HepG2 (cell line): ENCODE measurements around the gene PSD4. TPM values are rescaled to one million over a fixed set of nuclear protein-coding genes. Genes with fewer than 3 reads are reported as not detected.

Source experiments
- ATF7-NPFF ChIP-seq: sonication (generic); formaldehyde crosslinking; IDR thresholded peaks from 2 replicates; pipeline ENCODE4 v1.8.1; 2023; ENCODE audit warnings: mild to moderate bottlenecking, low read depth, missing genetic modification reagents, moderate library complexity
- CBX5 ChIP-seq: sonication (generic); formaldehyde crosslinking; IDR thresholded peaks from 2 replicates; pipeline ENCODE4 v1.4.0; 2020; ENCODE audit warnings: missing genetic modification reagents, borderline replicate concordance
- CC2D1A ChIP-seq: sonication (generic); formaldehyde crosslinking; IDR thresholded peaks from 2 replicates; pipeline ENCODE4 v1.8.1; 2023; ENCODE audit warnings: mild to moderate bottlenecking, missing genetic modification reagents
- HNRNPK ChIP-seq: fragments of 200-400 bp; formaldehyde crosslinking; IDR thresholded peaks from 2 replicates; pipeline ENCODE4 v1.6.1; 2018; ENCODE audit warnings: low read length, low read depth, moderate library complexity, mild to moderate bottlenecking; ENCODE audit not compliant: poor library complexity, severe bottlenecking
- HNRNPLL ChIP-seq: fragments of 200-400 bp; formaldehyde crosslinking; IDR thresholded peaks from 2 replicates; pipeline ENCODE4 v1.6.1; 2017; ENCODE audit warnings: mild to moderate bottlenecking, low read depth, low read length; ENCODE audit not compliant: poor library complexity, severe bottlenecking
- HOXD1 ChIP-seq: sonication (generic); formaldehyde crosslinking; IDR thresholded peaks from 2 replicates; pipeline ENCODE4 v1.5.0; 2020; ENCODE audit warnings: missing genetic modification reagents
- NFAT5 ChIP-seq: sonication (generic); formaldehyde crosslinking; IDR thresholded peaks from 2 replicates; pipeline ENCODE4 v1.4.0; 2020; ENCODE audit warnings: missing genetic modification reagents
- NFIB ChIP-seq: sonication (generic); formaldehyde crosslinking; IDR thresholded peaks from 2 replicates; pipeline ENCODE4 v1.9.0; 2021; ENCODE audit warnings: missing genetic modification reagents, mild to moderate bottlenecking, borderline replicate concordance
- NR2C2 ChIP-seq: sonication (generic); formaldehyde crosslinking; IDR thresholded peaks from 2 replicates; pipeline ENCODE4 v1.4.0; 2020; ENCODE audit warnings: missing genetic modification reagents, mild to moderate bottlenecking, moderate library complexity, borderline replicate concordance
- NR3C1 ChIP-seq: sonication (generic); formaldehyde crosslinking; IDR thresholded peaks from 2 replicates; pipeline ENCODE4 v1.4.0; 2020; ENCODE audit warnings: missing genetic modification reagents
- POLR2AphosphoS2 ChIP-seq: IDR thresholded peaks from 2 replicates; pipeline ENCODE4 v1.6.1; 2011; ENCODE audit warnings: low read depth, low read length, improper control_type of control experiment
- SMAD1 ChIP-seq: sonication (generic); formaldehyde crosslinking; IDR thresholded peaks from 2 replicates; pipeline ENCODE4 v1.4.0; 2020; ENCODE audit warnings: missing genetic modification reagents, low read depth, mild to moderate bottlenecking, borderline replicate concordance
- TFAP4 ChIP-seq: sonication (generic); IDR thresholded peaks from 2 replicates; pipeline ENCODE4 v1.6.1; 2016; ENCODE audit warnings: low read depth, borderline replicate concordance
- ZC3H4 ChIP-seq: sonication (generic); formaldehyde crosslinking; IDR thresholded peaks from 2 replicates; pipeline ENCODE4 v1.4.0; 2020; ENCODE audit warnings: missing genetic modification reagents, borderline replicate concordance
- ZFAT ChIP-seq: sonication (generic); formaldehyde crosslinking; conservative IDR thresholded peaks from 2 replicates; pipeline ENCODE4 v1.8.1; 2023; ENCODE audit warnings: missing genetic modification reagents, inconsistent platforms
- ZGPAT ChIP-seq: IDR thresholded peaks from 2 replicates; pipeline ENCODE4 v1.6.1; 2016; ENCODE audit warnings: mild to moderate bottlenecking
- ZKSCAN1 ChIP-seq: fragments of 150-350 bp; IDR thresholded peaks from 2 replicates; pipeline ENCODE4 v1.6.1; 2014; ENCODE audit warnings: low read length
- ZMAT5 ChIP-seq: sonication (generic); formaldehyde crosslinking; IDR thresholded peaks from 2 replicates; pipeline ENCODE4 v1.5.0; 2020; ENCODE audit warnings: mild to moderate bottlenecking, low read depth, missing genetic modification reagents, borderline replicate concordance
- ZNF17 ChIP-seq: sonication (generic); formaldehyde crosslinking; IDR thresholded peaks from 2 replicates; pipeline ENCODE4 v1.5.0; 2020; ENCODE audit warnings: mild to moderate bottlenecking, missing genetic modification reagents
- ZNF562 ChIP-seq: sonication (generic); formaldehyde crosslinking; IDR thresholded peaks from 2 replicates; pipeline ENCODE4 v1.8.0; 2022; ENCODE audit warnings: missing genetic modification reagents, borderline replicate concordance
- ZNF614 ChIP-seq: IDR thresholded peaks from 2 replicates; pipeline ENCODE4 v1.6.1; 2018; ENCODE audit warnings: missing biosample characterization, missing genetic modification reagents, inconsistent platforms, borderline replicate concordance
- polyA plus RNA-seq, 8 experiments: library from polyadenylated mRNA; depleted of rRNA in 3 of 8; stranded (reverse) in 7 of 8; unstranded in 1 of 8; fragments of >200 nt; fragmentation: Illumina TruSeq in 4 of 8; extraction: Trizol in 4 of 8; gene quantifications; 2 replicates each; pipeline versions ENCODE4 v1.2.1 to v1.2.3, GENCODE V29; 2011 to 2016; ENCODE audit warnings: low read depth in 4 of 8, missing spikeins in 1 of 8, mixed read lengths in 1 of 8; ENCODE audit not compliant: insufficient read depth in 1 of 8
- total RNA-seq, 5 experiments: library from RNA; depleted of rRNA; stranded (reverse); fragments of >200 nt; fragmentation: Illumina TruSeq; extraction: Trizol; gene quantifications; 2 replicates each; pipeline ENCODE4 v1.2.3, GENCODE V29; 2016; ENCODE audit warnings: low read depth in 1 of 5

PSD4 gene
- total and polyA plus RNA-seq, 2 of the 13 experiments (the other 11 are each of a cell fraction or from before 2014, with no cell fraction given): 5.8 to 9.4 TPM

GRCh38 chr2:113156278-113157117, 17.3 kb upstream of the PSD4 start (continued):
- TF ChIP-seq NR2C2 (CRISPR knock-in tag) (peak; percentile 46; the same call in 1 of the 2 replicates), ZFAT (CRISPR knock-in tag) (no peak), ZMAT5 (no peak), ZKSCAN1 (0 out of 2 replicates have a peak, but pooled peaks have one; percentile 53), ZNF614 (CRISPR knock-in tag) (no peak), HOXD1 (CRISPR knock-in tag) (no peak), POLR2AphosphoS2 (no peak), ZGPAT (CRISPR knock-in tag) (peak; percentile 81), SMAD1 (no peak), CC2D1A (CRISPR knock-in tag) (0 out of 2 replicates have a peak, but pooled peaks have one; percentile 5), ATF7-NPFF (CRISPR knock-in tag) (no peak), TFAP4 (peak; percentile 52; the same call in 1 of the 2 replicates), ZNF562 (CRISPR knock-in tag) (no peak), ZC3H4 (no peak), NFAT5 (no peak), HNRNPLL (no peak), ZNF17 (CRISPR knock-in tag) (no peak), CBX5 (no peak), HNRNPK (no peak), NR3C1 (CRISPR knock-in tag) (no peak), NFIB (CRISPR knock-in tag) (no peak)
